ENCODE data around the gene RPH3AL.

The RPH3AL gene

DNA sequence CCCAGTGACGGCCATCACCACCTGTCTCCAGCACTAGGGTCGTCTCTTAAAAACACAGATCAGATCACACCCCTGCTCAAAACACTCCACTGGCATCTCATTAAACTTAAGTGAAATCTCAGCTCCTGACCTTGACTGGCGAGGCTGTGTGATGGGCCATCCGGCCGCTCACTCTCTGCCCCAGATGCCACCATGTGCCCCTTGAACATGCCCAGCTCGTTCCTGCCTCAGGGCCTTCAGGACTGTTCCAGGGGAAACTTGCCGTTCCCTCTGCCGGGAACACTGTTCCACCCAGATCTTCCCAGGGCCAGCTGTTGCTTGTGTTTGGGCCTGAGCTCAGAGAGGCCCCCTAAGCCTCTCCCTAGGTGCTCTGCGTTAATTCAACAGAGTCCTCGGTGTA, 39.4 kb downstream of the RPH3AL start:
- TF ChIP-seq, protein P1, sequence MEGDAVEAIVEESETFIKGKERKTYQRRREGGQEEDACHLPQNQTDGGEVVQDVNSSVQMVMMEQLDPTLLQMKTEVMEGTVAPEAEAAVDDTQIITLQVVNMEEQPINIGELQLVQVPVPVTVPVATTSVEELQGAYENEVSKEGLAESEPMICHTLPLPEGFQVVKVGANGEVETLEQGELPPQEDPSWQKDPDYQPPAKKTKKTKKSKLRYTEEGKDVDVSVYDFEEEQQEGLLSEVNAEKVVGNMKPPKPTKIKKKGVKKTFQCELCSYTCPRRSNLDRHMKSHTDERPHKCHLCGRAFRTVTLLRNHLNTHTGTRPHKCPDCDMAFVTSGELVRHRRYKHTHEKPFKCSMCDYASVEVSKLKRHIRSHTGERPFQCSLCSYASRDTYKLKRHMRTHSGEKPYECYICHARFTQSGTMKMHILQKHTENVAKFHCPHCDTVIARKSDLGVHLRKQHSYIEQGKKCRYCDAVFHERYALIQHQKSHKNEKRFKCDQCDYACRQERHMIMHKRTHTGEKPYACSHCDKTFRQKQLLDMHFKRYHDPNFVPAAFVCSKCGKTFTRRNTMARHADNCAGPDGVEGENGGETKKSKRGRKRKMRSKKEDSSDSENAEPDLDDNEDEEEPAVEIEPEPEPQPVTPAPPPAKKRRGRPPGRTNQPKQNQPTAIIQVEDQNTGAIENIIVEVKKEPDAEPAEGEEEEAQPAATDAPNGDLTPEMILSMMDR (IDR thresholded peaks at IDR 0.05; ENCODE audit: insufficient read depth, low read depth, low read length, missing control alignments) = no peak
- H3K4me3 ChIP-seq (ENCODE audit: low read length) = no peak overlapping the region
- no peak for DNase-seq (ENCODE audit: low read depth)

DNA sequence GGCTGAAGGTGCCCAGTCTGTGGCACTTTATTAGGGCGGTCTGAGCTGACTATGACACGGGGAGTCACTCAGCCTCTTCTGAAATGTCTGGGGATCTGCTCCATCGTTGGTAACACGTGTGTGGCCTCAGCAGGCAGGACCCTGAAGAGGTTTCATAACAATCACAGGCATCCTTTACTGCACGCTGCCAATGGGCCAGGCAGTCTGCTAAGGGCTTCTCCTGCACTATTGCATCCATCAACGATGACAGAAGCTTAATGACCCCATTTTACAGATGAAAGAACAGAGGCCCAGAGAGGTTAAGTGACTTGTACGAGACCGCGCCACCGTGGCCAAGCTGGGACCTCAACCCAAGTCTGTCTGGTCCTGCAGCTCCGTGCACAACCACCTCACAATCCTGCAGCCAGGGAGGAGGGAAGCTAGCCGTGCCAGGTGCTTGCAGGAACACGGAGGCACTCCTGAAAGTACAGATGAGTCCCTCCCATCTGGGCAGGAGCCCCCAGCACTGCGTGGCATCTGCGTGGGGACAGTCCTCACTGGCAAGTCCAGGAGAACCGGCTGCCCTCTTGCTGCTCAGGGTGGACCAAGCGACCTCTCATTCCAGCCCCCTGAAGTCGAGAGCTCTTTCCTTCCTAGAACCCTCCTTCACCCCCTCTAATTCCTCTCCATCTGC, 40.0 kb downstream of the RPH3AL start:
- H3K4me3 ChIP-seq (ENCODE audit: low read length) = no peak overlapping the region
- DNase-seq (ENCODE audit: low read depth) = no peak
- TF ChIP-seq, protein P1 (IDR thresholded peaks at IDR 0.05; ENCODE audit: insufficient read depth, low read depth, low read length, missing control alignments) = no peak

DNA sequence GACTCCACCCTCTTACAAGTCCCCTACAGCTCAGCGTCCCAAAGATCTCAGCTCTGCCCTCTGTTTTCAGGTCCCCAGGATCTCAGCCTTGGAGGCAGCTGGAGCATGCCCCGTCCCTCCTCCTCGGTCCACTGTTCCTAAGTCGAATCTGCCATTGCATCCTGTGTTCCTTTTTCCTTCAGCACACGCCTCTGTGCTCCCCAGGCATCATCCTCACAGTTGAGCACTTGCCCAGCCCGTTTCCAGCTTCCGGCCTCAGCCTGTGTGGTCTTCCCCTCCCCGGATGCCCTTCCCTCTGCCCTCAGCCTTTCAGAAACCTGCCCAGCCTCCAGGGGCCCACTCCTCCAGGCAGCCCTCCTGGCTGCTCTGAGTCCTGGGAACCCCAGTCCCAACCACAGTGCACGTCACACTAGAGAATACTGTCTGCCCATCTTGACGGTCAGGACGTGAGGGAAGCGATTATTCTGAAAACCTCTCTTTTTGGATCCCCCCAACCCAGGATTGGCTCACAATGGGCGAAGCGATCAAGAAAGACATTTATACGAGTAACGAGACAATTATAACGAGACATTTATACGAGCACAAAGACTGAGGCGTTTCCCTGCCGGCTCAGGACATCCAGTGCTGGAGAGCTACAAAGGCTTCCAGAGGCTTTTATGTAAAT, 41.4 kb downstream of the RPH3AL start:
- DNase-seq (ENCODE audit: low read depth) = no peak
- TF ChIP-seq, protein P1 (IDR thresholded peaks at IDR 0.05; ENCODE audit: insufficient read depth, low read depth, low read length, missing control alignments) = no peak
- H3K4me3 ChIP-seq (ENCODE audit: low read length) = no peak overlapping the region

DNA sequence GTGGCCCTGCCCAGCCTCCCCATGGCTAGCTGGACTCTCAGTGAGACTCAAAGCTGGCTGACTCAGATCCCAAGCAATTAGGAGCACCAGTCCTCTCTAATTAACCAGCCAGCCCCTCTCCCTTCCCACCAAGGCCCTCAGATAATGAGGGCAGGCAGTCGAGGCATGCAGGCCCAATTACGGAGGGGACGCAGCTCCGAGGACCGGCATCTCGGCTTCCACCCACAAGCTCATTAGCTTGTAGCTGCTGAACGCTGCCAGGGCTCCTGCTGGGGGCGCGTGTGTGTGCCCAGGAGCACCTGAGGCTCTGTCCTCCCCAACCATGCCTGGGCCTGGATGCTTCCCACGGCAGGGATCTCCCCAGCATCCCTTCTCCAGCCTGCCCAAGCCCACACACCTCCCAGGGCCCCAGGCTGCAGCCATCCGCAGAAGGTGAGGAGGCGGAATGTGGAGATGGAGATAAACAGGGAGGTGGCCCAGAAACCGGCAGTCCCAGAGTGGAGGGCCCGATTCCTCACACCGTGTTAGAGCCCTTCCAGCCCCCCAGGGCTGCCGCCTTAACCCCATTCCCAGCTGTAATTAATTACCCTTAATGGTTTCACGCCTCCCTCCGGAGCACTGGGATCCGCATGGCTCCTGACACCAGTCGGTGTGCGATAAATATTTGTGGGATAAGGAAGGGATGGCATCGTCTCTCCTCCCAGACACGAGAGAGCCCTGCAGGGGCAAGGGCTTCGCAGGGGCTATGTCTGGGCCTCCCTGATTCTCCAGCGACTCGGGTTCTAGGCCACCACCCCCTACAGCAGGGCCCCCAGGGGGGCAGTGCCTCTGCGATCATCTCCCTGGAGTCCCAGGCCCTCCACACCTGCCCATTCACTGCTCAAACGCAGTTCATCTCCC, 42.2 kb downstream of the RPH3AL start:
- no peak overlapping the region for H3K4me3 ChIP-seq (ENCODE audit: low read length)
- TF ChIP-seq, protein P1 (IDR thresholded peaks at IDR 0.05; ENCODE audit: insufficient read depth, low read depth, low read length, missing control alignments) = no peak
- no peak for DNase-seq (ENCODE audit: low read depth)

DNA sequence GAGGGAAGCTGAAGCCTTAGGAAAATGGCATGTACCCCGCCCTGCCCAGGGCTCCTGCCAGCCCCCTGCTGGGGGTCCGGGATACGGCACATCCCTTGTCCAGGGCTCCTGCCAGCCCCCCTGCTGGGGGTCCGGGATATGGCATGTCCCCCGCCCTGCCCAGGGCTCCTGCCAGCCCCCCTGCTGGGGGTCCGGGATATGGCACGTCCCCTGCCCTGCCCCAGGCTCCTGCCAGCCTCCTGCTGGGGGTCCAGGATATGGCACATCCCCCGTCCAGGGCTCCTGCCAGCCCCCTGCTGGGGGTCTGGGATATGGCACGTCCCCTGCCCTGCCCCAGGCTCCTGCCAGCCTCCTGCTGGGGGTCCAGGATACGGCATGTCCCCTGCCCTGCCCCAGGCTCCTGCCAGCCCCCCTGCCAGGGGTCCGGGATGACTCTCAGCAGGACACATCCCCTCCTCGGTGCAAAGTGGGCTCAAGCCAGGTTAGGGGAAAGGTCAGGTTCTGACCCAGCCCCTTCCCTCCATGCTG, 43.2 kb downstream of the RPH3AL start:
- H3K4me3 ChIP-seq (ENCODE audit: low read length) = no peak overlapping the region
- TF ChIP-seq, protein P1 (IDR thresholded peaks at IDR 0.05; ENCODE audit: insufficient read depth, low read depth, low read length, missing control alignments) = no peak
- no peak for DNase-seq (ENCODE audit: low read depth)

DNA sequence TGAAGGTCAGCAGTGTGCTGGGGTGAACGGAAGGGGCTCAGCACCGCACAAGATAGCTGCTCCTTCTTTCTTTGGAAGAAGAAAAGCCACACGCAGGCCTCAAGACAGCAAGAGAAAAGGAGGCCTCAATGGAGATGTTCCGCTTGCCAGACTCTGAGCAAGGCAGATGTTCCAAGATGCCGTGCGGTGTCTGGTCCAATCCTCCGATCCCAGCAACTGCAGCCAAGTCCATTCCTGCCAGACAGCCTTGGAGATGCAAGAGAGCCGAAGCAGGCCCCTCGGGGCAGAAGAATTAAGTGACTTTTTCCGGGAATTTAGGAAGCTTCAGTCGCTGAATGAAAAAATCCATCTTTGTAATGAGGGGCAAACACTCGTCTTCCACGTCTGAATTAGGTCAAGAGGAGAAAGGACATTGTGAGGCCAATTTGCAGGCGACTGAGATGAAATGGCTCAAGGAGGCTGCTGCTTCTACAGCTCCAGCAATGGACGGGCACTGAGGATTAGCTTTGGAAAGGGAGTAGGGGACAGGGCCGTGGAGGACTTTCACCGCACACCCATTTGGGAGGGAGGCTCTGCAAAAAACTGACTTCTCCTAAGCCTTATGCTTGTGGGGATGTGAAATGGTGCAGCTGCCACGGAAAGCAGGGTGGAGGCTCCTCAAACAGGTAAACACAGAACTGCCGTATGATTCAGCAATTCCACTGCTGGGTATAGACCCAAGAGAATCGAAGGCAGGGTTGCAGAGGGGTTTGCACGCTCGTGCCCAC, 44.7 kb downstream of the RPH3AL start:
- H3K4me3 ChIP-seq (ENCODE audit: low read length) = no peak overlapping the region
- DNase-seq (ENCODE audit: low read depth) = no peak
- TF ChIP-seq, protein P1 (IDR thresholded peaks at IDR 0.05; ENCODE audit: insufficient read depth, low read depth, low read length, missing control alignments) = no peak

Measured in epithelial cell of esophagus (primary cell).